Measurements from ENCODE around the gene CBY3. TPM values are rescaled to one million over a fixed set of nuclear protein-coding genes. Genes with fewer than 3 reads are reported as not detected.
A peak's percentile ranks its signal among the peaks of the same experiment; 100 is the strongest.
"Not testable (repeated sequence)": the region's sequence is repeated elsewhere in the genome, so short reads cannot be mapped to it uniquely, and the experiment has no call there.

CBY3 gene
- polyA plus RNA-seq (2014; cell fraction: cytosol; rRNA removed), result not detected in 2 replicates
- polyA plus RNA-seq (2014; cell fraction: nucleus; rRNA removed), result not detected in 2 replicates

- DNase-seq (ENCODE audit: low spot score), result no peak
Observed at GRCh38 chr5:179680780-179681401, at the start of gene CBY3. Gene CBY3 (minus strand): TSS chr5:179681034. CDS start chr5:179680918, 116 bp downstream.

- no peak for DNase-seq (ENCODE audit: low spot score)
Observed at GRCh38 chr5:179730356-179730755, 49.5 kb upstream of the CBY3 start.

- DNase-seq (ENCODE audit: low spot score), result no peak
Observed at GRCh38 chr5:179729727-179730126, 48.9 kb upstream of the CBY3 start.

- no peak for DNase-seq (ENCODE audit: low spot score)
Observed at GRCh38 chr5:179729303-179729702, 48.5 kb upstream of the CBY3 start.

DNA sequence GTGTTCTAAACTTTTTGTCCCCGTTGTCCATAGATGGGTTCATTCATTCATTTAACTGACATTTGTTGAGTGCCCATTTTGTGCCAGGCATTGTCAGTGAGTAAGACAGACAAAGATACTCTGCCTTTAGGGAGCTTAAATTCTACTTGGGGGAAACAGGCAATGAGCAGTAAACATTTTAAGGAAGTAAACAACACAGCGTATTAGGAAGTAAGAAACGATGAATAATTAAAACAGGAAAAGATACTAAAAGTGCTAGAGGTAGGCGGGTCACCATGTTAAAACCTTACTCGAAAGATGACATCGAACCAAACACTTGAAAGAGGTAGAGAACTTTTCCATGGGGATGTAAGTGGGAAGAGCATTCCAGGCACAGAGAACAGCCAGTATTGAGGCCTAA is 46.3 kb upstream of the CBY3 start:
- no peak for DNase-seq (ENCODE audit: low spot score)

DNA sequence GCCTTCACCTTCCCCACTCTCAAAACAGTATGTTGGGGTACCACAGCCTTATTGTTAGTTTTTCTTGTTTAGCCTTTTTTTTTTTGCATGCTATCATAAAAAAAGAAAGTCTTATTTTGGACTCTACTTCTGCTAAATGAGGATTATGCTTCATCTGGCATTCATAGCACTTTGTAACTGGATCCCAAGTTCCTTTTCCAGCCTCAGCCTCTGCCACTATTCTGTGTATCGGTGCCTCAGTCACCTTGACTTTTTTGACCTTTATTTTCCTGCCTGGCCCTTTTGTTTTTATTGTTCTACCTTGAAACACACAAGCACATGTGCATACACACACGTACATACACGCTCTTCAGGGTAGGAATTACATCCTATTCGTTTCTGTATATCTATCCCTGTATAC is 43.3 kb upstream of the CBY3 start:
- DNase-seq (ENCODE audit: low spot score), result no peak

GRCh38 chr5:179720222-179720621 is 39.4 kb upstream of the CBY3 start:
- DNase-seq (ENCODE audit: low spot score), result no peak

GRCh38 chr5:179716286-179716685 is 35.5 kb upstream of the CBY3 start:
- DNase-seq (ENCODE audit: low spot score), result no peak

GRCh38 chr5:179700401-179700918 is 19.6 kb upstream of the CBY3 start:
- no peak for DNase-seq (ENCODE audit: low spot score)

DNA sequence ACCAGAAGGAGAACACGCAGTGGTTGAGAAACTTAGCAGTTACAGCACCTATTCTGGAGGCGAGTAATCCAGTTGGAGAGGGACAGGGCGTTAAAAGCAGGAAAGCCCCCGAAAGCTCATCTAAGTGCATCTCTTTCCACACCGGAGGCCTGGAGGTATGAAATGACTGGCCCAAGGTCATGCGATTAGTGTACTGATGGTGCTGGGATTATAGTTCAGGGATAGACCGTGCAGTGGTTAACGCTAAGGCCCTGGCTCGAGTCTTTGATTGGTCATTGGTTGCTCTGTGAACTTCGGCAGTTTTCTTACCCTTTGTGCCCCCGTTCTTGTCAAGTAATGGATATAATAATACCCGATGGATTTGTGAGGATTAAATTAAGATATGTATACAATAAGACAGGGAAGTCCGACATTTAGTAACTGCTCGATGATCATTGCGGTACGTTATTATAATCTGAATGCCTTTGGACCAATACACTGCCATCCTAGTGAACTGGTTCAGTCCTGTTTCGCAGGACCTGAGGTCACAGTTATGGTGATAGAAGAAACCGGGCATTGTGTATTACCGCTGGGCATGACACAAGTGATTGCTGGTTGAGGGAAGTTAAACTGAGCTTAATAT is 18.9 kb upstream of the CBY3 start:
- DNase-seq (ENCODE audit: low spot score), result no peak

DNA sequence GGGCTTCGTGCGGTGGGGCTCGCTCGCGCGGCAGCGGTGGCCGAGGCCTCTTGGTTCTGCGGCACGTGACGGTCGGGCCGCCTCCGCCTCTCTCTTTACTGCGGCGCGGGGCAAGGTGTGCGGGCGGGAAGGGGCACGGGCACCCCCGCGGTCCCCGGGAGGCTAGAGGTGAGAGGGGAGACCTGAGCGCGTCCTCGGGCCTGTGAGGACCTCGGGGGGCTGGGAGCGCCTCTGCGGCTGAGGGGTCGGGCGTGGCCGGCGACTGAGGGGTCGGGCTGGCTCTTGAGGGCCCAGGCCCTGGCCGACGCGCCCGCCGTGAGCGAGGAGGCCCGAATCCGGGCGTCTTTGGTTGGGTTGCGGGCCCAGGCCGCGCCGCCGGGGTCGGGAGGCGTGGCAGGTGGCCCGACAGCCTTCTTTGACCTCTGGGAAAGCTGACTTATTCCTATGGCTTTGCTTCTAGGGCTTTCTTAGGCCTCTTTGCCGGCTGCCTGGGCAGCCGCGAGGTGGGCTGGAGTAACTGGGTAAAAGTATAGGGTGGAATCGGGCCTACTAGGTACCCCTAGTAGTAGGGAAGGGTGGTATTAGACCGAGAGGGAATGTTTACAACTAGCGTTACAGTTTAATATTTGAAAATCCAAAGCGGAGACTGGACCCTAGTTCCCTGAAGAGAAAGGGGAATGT is 18.2 kb upstream of the CBY3 start, which contains the start of gene CANX:
TSS of gene CANX (plus strand) at position 33 of the 681 bp plus-strand sequence. CDS start 6,715 bp downstream, outside the sequence.
- DNase-seq (ENCODE audit: low spot score), result no peak

GRCh38 chr5:179697993-179698934 is 17.4 kb upstream of the CBY3 start:
- DNase-seq (ENCODE audit: low spot score), result peak; percentile 99

- not testable (repeated sequence) for DNase-seq (ENCODE audit: low spot score)
Observed at GRCh38 chr5:179697543-179697942, 16.7 kb upstream of the CBY3 start.

DNA sequence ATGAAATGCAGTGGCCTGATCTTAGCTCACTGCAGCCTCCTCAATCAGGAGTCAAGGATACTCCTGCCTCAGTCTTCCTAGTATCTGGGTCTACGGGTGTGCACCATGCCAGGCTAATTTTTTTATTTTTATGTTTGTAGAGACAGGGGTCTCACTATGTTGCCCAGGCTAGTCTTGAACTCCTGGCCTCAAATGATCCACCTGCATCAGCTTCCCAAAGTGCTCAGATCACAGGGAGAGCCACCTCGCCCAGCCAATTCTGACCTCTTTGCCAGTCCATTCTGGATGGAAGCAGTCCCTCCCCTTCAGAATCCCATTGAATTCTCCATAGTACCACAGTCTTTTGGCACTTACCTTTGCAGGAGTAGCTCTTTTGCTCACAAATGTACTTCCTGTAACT is 16.3 kb upstream of the CBY3 start:
- no peak for DNase-seq (ENCODE audit: low spot score)

- no peak for DNase-seq (ENCODE audit: low spot score)
Observed at GRCh38 chr5:179696603-179697002, 15.8 kb upstream of the CBY3 start.

- DNase-seq (ENCODE audit: low spot score), result no peak
Observed at GRCh38 chr5:179694561-179694960, 13.7 kb upstream of the CBY3 start.

DNA sequence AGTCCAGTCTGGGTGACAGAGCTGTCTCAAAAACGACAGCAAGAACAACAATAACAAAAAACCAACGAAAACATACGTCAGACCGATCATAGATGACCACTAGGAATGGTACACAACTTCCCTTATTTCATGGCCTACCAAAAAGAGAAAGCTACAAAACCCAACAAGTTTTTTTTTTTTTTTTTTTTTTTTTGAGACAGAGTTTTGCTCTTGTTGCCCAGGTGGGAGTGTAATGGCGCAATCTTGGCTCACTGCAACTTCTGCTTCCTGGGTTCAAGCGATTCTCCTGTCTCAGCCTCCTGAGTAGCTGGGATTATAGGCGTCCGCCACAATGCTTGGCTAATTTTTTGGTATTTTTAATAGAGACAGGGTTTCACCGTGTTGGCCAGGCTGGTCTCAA is 8.4 kb upstream of the CBY3 start:
- DNase-seq (ENCODE audit: low spot score), result not testable (repeated sequence)

DNA sequence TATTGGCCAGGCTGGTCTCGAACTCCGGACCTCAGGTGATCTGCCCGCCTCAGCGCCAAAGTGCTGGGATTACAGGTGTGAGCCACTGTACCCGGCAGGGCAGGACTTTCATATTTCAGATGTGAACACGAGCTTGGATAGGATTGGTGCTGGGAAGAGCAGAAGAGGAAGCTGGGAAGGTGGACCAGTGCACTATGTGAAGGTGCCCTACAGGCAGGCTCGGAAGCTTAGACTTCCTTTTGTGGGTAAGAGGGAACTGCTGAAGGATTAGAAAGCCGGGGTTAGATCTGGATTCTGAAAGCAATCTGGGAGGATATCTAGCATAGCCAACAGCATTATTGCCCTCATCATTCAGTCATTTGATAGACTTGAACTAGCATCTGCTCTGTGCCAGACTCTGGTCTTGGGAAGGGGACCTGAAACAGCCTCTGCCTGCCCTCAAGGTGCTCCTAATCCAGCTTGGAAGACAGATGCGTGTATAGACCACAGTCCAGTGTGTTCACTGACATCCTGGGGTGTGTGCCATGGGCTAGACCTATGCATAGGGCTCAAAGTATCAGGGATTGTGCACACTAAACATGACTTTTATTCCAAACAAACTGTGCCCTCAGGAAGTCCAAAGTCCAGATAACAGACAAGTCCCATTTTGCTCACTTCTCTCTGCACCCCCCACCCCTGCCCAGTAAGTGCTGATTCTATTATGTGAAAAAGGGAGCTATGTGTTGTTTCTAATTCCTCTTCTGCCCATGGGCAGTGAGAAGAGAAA is 637 bp downstream of the CBY3 start:
- DNase-seq (ENCODE audit: low spot score), result no peak

- no peak for DNase-seq (ENCODE audit: low spot score)
Observed at GRCh38 chr5:179679014-179679674, 1.7 kb downstream of the CBY3 start.

All from SK-N-DZ (cell line).